ENCODE measurements around the gene TMSB15A.
"Not testable (repeated sequence)": the region's sequence is repeated elsewhere in the genome, so short reads cannot be mapped to it uniquely, and the experiment has no call there.

Gene TMSB15A

GRCh38 chrX:102515975-102516941 lies at the start of gene TMSB15A:
Gene TMSB15A (minus strand): TSS chrX:102516739.
- DNase-seq, result peak; percentile 16

- DNase-seq, result no peak
Measured at GRCh38 chrX:102560423-102561068, 44.0 kb upstream of the TMSB15A start.

- DNase-seq, result no peak
Measured at GRCh38 chrX:102558607-102559006, 42.1 kb upstream of the TMSB15A start.

GRCh38 chrX:102548231-102548630 lies 31.7 kb upstream of the TMSB15A start:
- DNase-seq, result no peak

- no peak for DNase-seq
Measured at GRCh38 chrX:102546828-102547493, 30.4 kb upstream of the TMSB15A start.

GRCh38 chrX:102546175-102546574 lies 29.6 kb upstream of the TMSB15A start:
- not testable (repeated sequence) for DNase-seq

GRCh38 chrX:102535958-102536357 lies 19.4 kb upstream of the TMSB15A start:
- DNase-seq, result no peak

- no peak for DNase-seq
Measured at GRCh38 chrX:102517326-102517725, 787 bp upstream of the TMSB15A start.

GRCh38 chrX:102514536-102514935 lies 2.0 kb downstream of the TMSB15A start:
- DNase-seq, result no peak

- no peak for DNase-seq
Measured at GRCh38 chrX:102498732-102499131, 17.8 kb downstream of the TMSB15A start.

- DNase-seq, result no peak
Measured at GRCh38 chrX:102491766-102492165, 24.8 kb downstream of the TMSB15A start.

- not testable (repeated sequence) for DNase-seq
Measured at GRCh38 chrX:102478765-102479164, 37.8 kb downstream of the TMSB15A start.

- DNase-seq, result not testable (repeated sequence)
Measured at GRCh38 chrX:102471762-102472220, 44.7 kb downstream of the TMSB15A start, which contains the start of gene TCP11X2. Gene TCP11X2 (minus strand): TSS chrX:102471812.

GRCh38 chrX:102470215-102470614 lies 46.3 kb downstream of the TMSB15A start:
- not testable (repeated sequence) for DNase-seq
